Aorta (tissue), 5 donors: ENCODE results near the gene ENSA. TPM values are rescaled to one million over a fixed set of nuclear protein-coding genes. Genes with fewer than 3 reads are reported as not detected.
"Not testable (repeated sequence)": the region's sequence is repeated elsewhere in the genome, so short reads cannot be mapped to it uniquely, and the experiment has no call there.

Experiments
- ATAC-seq: fragments of 200-7000 bp; cut with Tn5 transposase; one replicate; pipeline ENCODE4 v1.9.1; 2022; ENCODE audit warnings: moderate library complexity; ENCODE audit not compliant: low FRiP score
- DNase-seq, 2 donors: peaks; one replicate each; pipeline ENCODE4 v3.0.0-alpha.2; 2020
- H3K27ac ChIP-seq, 2 donors: one replicate each; pipeline ENCODE4 v1.5.1; 2013; ENCODE audit warnings: low read length in 2 of 2, mild to moderate bottlenecking in 2 of 2, moderate library complexity in 2 of 2, control low read depth in 1 of 2, inconsistent platforms in 1 of 2, low read depth in 1 of 2
- H3K27me3 ChIP-seq, 2 donors: one replicate each; pipeline ENCODE4 v1.6.1; 2013; ENCODE audit warnings: control low read depth in 1 of 2, low read length in 1 of 2, mild to moderate bottlenecking in 1 of 2, moderate library complexity in 1 of 2; ENCODE audit not compliant: insufficient read depth in 2 of 2, control insufficient read depth in 1 of 2
- H3K36me3 ChIP-seq, 2 donors: one replicate each; pipeline ENCODE4 v1.6.1; 2013; ENCODE audit warnings: control low read depth in 1 of 2, low read length in 1 of 2, mild to moderate bottlenecking in 1 of 2; ENCODE audit not compliant: insufficient read depth in 2 of 2, control insufficient read depth in 1 of 2
- H3K4me1 ChIP-seq, 2 donors: one replicate each; pipeline ENCODE4 v1.6.1; 2013; ENCODE audit warnings: low read length in 2 of 2, control low read depth in 1 of 2, mild to moderate bottlenecking in 1 of 2, moderate library complexity in 1 of 2; ENCODE audit not compliant: insufficient read depth in 2 of 2, control insufficient read depth in 1 of 2
- H3K4me3 ChIP-seq, 2 donors: one replicate each; pipeline ENCODE4 v1.5.1; 2013; ENCODE audit warnings: low read length in 2 of 2, control low read depth in 1 of 2, mild to moderate bottlenecking in 1 of 2
- H3K9me3 ChIP-seq: one replicate; pipeline ENCODE4 v1.6.1; 2013; ENCODE audit warnings: mild to moderate bottlenecking, low read length; ENCODE audit not compliant: control insufficient read depth
- WGBS, 2 donors: extraction: QIAGEN DNeasy Blood & Tissue Kit; methylation state at CpG; one replicate each; pipeline ENCODE4 v1.1.7; 2013; 5-methylcytosine and 5-hydroxymethylcytosine counted together
- intact Hi-C, 2 donors: fragments of 100-400 bp; cut with DNase I; formaldehyde crosslinking; loops; one replicate each; pipeline versions ENCODE4 v1.14.2 to v1.15.0; 2022
- polyA plus RNA-seq, 2 donors: library from polyadenylated mRNA; stranded (reverse); fragments of 200-250 nt; gene quantifications; one replicate each; pipeline ENCODE4 v1.2.3, GENCODE V29; 2013
- total RNA-seq, 2 donors: library from RNA; stranded (reverse); fragmentation: NEBNext Ultra II Directional; extraction: Animal tissue kit (Norgen Biotek cat#: 25700); gene quantifications; one replicate each; pipeline ENCODE4 v1.2.1, GENCODE V29; 2021
- donor health status: healthy with polysubstance abuse.
- donor health status: Bipolar disorder and iron deficiency.
- donor health status: DM: no; HTN: no; CAD: no.
- donor health status: DM: no; HTN: no; CAD: no.
- donor health status: DM: yes; HTN: yes; CAD: no.

Gene ENSA
- total and polyA plus RNA-seq, 4 donors, result 113 to 178 (median 143) TPM

DNA sequence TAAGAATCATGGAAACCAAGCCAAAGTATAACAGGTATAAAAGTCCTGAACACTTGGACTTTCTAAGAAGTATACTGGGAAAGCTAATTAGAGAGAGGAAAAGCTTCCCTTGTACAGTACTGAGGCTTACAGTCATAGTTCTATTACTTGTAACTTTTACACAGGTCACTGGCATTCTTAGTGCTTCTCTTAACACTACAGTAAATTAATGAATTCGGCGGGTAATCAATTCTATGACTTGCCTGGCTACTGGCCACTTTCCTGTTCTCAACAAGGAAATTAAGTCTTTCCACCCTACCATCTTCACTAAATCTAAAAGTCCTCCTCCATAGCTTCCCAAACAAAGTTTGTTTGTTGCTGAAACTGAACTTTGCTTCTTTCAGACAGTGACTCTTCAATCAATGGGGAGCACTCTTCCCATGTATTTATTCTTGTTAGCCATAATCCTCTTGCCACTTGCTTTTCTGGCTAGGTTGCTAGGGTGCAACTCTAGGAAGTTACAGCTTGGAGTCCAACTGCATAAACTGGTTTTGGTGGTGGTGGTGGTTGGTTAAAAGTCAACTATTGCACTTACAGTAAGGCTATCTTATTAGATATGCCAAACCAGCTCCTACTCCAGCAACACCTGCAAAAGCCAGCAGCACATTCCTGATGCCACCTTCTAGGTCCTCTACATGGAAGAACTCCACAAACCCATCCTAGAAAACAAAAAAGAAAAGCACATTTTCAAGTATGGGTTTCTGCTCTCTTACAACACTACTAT lies 52.4 kb downstream of the ENSA start:
- no peak for ATAC-seq
- Histone ChIP-seq H3K9me3 (no peaks in the 10 kb centered on the region), H3K36me3 (peaks cover 4 to 10% of the 10 kb centered on the region in 2 donors), H3K27ac (peak overlapping the region in 1 of 2 donors; percentile 68), H3K27me3 (no peaks in the 10 kb centered on the region), H3K4me3 (peak overlapping the region; percentile 94 to 95), H3K4me1 (peaks cover 0 to 2% of the 10 kb centered on the region in 2 donors)
- intact Hi-C loops, result loop anchor here in 1 of 2 donors (2.0 kb wide), 1 partner anchor 44 kb away; no protein-coding TSS in a partner anchor
- 0 to 1% methylated on average over 2 of the region's 2 CpGs for WGBS, 2 donors
- no peak for DNase-seq

DNA sequence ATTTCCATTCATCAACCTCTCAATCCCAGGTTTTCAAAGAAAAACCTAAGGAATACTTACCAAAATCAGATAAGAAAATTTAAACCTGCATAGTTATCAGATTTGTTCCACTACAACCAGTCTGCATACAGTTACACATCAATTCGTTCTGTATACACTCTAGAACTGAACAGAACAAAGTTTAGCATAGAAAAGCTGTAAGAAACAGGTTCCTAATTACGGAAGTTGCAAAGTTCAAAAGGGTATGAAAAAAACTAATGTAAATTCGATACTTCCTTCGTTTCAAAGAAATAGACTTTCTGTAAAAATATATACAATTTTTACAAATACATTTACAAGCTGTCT lies 53.1 kb downstream of the ENSA start:
- 0% methylated on average over 4 of the region's 4 CpGs for WGBS, 2 donors

DNA sequence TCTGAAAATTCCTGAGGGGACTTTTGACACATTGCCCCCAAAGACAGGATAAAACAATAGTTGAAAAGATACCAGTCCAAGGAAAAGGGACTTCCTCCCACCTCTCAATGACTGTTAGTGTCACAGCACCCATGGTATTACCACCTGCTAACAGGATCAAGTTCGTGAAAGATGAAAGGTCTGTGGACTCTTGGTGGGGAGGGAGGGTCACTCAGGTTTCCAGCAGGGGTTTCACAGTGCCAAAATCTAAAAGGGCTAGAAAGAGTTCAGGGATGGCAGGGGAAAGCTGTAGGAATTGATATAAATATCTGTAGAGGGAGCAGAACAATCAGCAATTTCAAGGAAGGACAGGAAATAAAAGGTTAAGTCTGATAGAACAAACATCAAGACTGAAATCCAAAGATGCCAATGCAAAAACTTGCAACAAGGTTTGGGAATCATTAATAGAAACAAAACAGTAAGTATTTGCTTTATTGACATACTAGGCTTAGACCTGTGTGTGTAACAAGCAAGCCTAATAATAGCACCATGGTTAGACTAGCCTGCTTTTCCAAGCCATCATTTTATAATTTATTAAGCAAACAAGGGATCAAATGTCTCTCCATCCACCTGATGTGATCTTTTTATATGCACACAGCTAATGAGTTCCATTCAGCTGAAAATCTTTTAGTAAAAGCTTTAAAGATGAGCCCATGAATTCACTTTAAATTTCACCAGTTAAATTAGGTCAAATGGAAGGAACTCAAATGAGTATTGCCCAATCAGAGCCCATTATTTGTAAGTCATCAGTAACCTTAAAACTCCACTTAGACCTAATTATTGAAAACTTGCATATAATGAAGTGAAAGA lies 53.7 kb downstream of the ENSA start:
- no peaks in the 10 kb centered on the region for H3K27me3 ChIP-seq
- ATAC-seq, result no peak
- intact Hi-C loops, result loop anchor here in 1 of 2 donors (2.0 kb wide), 1 partner anchor 45 kb away; no protein-coding TSS in a partner anchor
- H3K27ac ChIP-seq, result peak overlapping the region; percentile 45 to 71
- 0 to 2% methylated on average over 1 of the region's 1 CpG for WGBS, 2 donors
- H3K36me3 ChIP-seq, result peaks cover 4 to 10% of the 10 kb centered on the region in 2 donors
- no peaks in the 10 kb centered on the region for H3K9me3 ChIP-seq
- peaks cover 0 to 5% of the 10 kb centered on the region in 2 donors for H3K4me1 ChIP-seq
- peak overlapping the region; percentile 94 to 95 for H3K4me3 ChIP-seq
- DNase-seq, result no peak

More for the DNA sequence above, 53.1 kb downstream of the ENSA start:
- peaks cover 4 to 10% of the 10 kb centered on the region in 2 donors for H3K36me3 ChIP-seq
- H3K4me3 ChIP-seq, result peak overlapping the region; percentile 94 to 95
- H3K27ac ChIP-seq, result no peak overlapping the region
- intact Hi-C loops, result loop anchor here in 1 of 2 donors (2.0 kb wide), 1 partner anchor 44 kb away; no protein-coding TSS in a partner anchor
- H3K27me3 ChIP-seq, result no peaks in the 10 kb centered on the region
- no peaks in the 10 kb centered on the region for H3K9me3 ChIP-seq
- ATAC-seq, result no peak
- H3K4me1 ChIP-seq, result peaks cover 0 to 2% of the 10 kb centered on the region in 2 donors
- no peak for DNase-seq

DNA sequence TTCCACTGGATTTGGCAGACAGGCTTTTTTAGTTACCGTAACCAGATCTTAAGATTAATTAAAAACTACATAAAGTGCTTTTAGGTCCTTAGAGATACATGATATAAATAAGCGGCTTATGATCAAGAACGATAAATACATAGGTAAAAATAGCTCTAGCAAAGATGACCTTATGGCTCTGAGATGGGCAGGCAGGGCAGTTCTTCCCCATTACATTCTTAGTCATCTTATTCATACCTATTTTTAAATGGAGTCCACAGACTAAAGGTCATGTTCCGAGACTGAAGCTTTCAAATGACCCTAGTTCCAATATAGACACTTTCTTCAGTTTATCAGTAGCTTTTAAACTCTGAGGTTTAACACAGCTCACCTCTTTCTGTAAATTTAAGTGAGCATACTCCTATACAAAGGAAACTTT lies 54.3 kb downstream of the ENSA start:
- H3K4me1 ChIP-seq, result peaks cover 0 to 5% of the 10 kb centered on the region in 2 donors
- H3K4me3 ChIP-seq, result peak overlapping the region; percentile 94 to 95
- DNase-seq (no peak), ATAC-seq (no peak)
- H3K9me3 ChIP-seq, result no peaks in the 10 kb centered on the region
- peaks cover 4 to 10% of the 10 kb centered on the region in 2 donors for H3K36me3 ChIP-seq
- 2 to 5% methylated on average over 4 of the region's 4 CpGs for WGBS, 2 donors
- H3K27me3 ChIP-seq, result no peaks in the 10 kb centered on the region
- H3K27ac ChIP-seq, result no peak overlapping the region
- intact Hi-C loops, result no loop called here

DNA sequence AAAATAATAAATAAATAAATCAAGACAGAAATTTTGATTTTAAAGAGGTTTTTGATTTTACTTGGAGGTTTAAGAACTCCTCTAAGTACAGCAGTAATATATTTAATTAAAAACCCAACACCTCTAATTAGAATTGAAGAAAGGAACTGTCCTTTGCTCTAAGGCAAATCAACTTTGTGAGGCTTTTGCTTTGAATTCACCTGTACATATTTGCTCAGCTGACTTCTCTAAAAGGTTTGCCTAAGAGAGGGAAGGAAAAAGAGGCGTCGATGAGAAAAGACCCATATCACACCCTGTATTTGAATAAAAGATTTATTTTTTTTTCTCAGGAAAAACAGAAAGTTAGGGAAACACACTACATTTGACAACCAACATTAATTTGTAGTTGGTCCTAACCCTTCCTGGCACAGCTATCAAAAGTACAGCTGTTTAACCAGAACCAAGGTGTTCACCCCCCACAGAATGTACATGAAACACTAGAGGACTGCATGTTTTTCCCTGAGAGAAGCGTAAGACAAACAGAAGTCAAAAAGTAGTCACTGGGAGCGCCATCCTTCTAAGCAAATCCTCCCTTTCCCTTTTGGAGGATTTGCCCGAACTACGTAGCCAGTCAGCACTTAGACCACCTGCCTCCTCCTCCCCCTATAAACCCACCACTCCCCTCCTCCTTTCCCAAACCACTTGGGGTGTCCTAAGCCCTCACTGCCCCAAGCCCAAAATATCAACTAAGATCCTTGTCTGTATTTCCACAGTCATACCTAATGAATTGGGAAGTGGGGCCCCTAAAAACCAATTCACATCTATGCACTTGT lies 54.9 kb downstream of the ENSA start:
- peaks cover 0 to 5% of the 10 kb centered on the region in 2 donors for H3K4me1 ChIP-seq
- peaks cover 4 to 10% of the 10 kb centered on the region in 2 donors for H3K36me3 ChIP-seq
- H3K4me3 ChIP-seq, result peak overlapping the region; percentile 94 to 95
- WGBS, 2 donors, result 7 to 10% methylated on average over 6 of the region's 6 CpGs
- peak overlapping the region in 1 of 2 donors; percentile 83 for H3K27ac ChIP-seq
- H3K9me3 ChIP-seq, result no peaks in the 10 kb centered on the region
- no peaks in the 10 kb centered on the region for H3K27me3 ChIP-seq
- DNase-seq (no peak), ATAC-seq (no peak)
- intact Hi-C loops, result no loop called here

DNA sequence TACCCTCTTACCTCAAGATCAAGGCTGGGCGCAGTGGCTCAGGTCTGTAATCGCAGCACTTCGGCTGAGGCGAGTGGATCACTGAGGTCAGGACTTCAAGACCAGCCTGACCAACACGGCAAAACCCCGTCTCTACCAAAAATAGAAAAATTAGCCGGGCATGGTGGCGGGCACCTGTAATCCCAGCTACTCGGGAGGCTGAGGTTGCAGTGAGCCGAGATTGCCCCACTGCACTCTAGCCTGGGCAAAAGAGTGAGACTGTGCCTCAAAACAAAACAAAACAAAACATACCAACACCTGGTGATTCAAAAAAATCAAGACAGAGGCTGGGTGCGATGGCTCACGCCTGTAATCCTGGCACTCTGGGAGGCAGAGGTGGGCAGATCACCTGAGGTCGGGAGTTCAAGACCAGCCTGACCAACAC lies 55.8 kb downstream of the ENSA start:
- H3K4me1 ChIP-seq, ATAC-seq, intact Hi-C loops, DNase-seq, H3K9me3 ChIP-seq, H3K27me3 ChIP-seq: not testable (repeated sequence)
- 39 to 46% methylated on average over 13 of the region's 13 CpGs for WGBS, 2 donors
- peak overlapping the region in 1 of 2 donors; percentile 26 for H3K4me3 ChIP-seq
- peaks cover 4 to 10% of the 10 kb centered on the region in 2 donors for H3K36me3 ChIP-seq
- peak overlapping the region in 1 of 2 donors; percentile 67 for H3K27ac ChIP-seq

DNA sequence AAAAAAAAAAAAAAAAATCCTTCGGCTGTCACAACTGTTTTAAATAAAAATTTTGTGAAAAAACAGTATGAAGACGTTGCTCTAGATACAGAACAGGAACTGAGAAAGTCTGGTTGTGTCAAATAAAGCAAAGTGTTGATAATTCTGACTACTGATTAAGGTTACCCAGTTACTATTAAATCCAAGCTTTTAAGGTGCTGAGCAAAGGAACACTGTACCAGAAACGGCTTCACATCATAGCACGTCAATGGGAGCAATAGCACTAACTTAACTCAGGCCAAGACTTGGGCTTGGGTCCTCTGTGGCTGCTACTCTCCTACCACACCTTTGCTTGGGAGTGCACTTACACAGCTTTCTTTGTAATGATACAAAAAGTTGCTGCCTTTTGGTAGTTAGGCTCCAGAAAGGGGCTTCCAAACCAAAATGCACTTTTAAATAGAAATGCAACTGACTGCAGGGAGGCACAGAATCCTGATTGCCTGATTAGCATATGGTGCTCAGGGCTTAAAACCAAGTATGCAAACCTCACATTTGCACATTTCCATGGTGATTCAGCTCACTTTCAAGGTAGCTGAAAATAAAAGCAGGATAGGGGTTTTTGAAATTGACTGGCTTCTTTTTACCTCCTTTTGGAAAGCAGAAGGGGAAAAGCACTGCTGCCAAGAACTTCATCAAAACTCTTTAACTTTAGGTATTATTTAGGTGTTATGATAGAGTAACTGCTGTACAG lies 56.3 kb downstream of the ENSA start:
- peaks cover 3 to 5% of the 10 kb centered on the region in 2 donors for H3K4me1 ChIP-seq
- H3K27me3 ChIP-seq, result no peaks in the 10 kb centered on the region
- DNase-seq, result no peak
- ATAC-seq, result no peak
- 5 to 6% methylated on average over 4 of the region's 4 CpGs for WGBS, 2 donors
- H3K9me3 ChIP-seq, result no peaks in the 10 kb centered on the region
- peaks cover 4 to 10% of the 10 kb centered on the region in 2 donors for H3K36me3 ChIP-seq
- intact Hi-C loops, result no loop called here
- peak overlapping the region; percentile 11 to 26 for H3K4me3 ChIP-seq
- H3K27ac ChIP-seq, result peak overlapping the region in 1 of 2 donors; percentile 67
